Suprapubic skin (tissue), 4 donors: ENCODE data around the gene RASGRP3. TPM values are rescaled to one million over a fixed set of nuclear protein-coding genes. Genes with fewer than 3 reads are reported as not detected.

Source experiments
- DNase-seq, 2 donors: peaks; one replicate each; pipeline ENCODE4 v3.0.0-alpha.2; 2019; ENCODE audit warnings: low spot score in 2 of 2
- H3K27ac ChIP-seq: fragments of 200-600 bp; sonication (generic); one replicate; pipeline ENCODE4 v1.5.1; 2019
- H3K27me3 ChIP-seq: fragments of 200-600 bp; sonication (generic); one replicate; pipeline ENCODE4 v1.5.1; 2019
- H3K36me3 ChIP-seq: fragments of 200-600 bp; sonication (generic); one replicate; pipeline ENCODE4 v1.5.1; 2019
- H3K4me1 ChIP-seq: fragments of 200-600 bp; sonication (generic); one replicate; pipeline ENCODE4 v1.5.1; 2019
- H3K4me3 ChIP-seq: fragments of 200-600 bp; sonication (generic); one replicate; pipeline ENCODE4 v1.5.1; 2019; ENCODE audit warnings: mild to moderate bottlenecking
- H3K9me3 ChIP-seq: fragments of 200-600 bp; sonication (generic); one replicate; pipeline ENCODE4 v1.5.1; 2019
- CTCF ChIP-seq, 2 donors: fragments of 200-600 bp in 1 of 2; fragments of 450-650 bp in 1 of 2; sonication (generic) in 1 of 2; IDR thresholded peaks; one replicate each; pipeline ENCODE4 v1.5.1; 2016 to 2019; ENCODE audit warnings: antibody characterized with exemption in 2 of 2, mild to moderate bottlenecking in 1 of 2, moderate library complexity in 1 of 2
- EP300 ChIP-seq: sonication (generic); formaldehyde crosslinking; IDR thresholded peaks from one replicate; pipeline ENCODE4 v1.6.1; 2017; ENCODE audit warnings: antibody characterized with exemption
- POLR2A ChIP-seq, 2 donors: fragments of 450-650 bp; IDR thresholded peaks; one replicate each; pipeline ENCODE4 v1.6.1; 2017; ENCODE audit warnings: antibody characterized with exemption in 2 of 2, mild to moderate bottlenecking in 2 of 2, moderate library complexity in 2 of 2
- POLR2AphosphoS5 ChIP-seq, 3 donors: sonication (generic); formaldehyde crosslinking; IDR thresholded peaks; one replicate each; pipeline ENCODE4 v1.6.1; 2017; ENCODE audit warnings: antibody characterized with exemption in 3 of 3
- WGBS: methylation state at CpG from one replicate; pipeline ENCODE4 v1.1.5; 2018; 5-methylcytosine and 5-hydroxymethylcytosine counted together
- total RNA-seq, 4 donors: library from RNA; depleted of rRNA; stranded (reverse); fragments of >200 nt; gene quantifications; one replicate each; pipeline ENCODE4 v1.1.0, GENCODE V29; 2016

Gene RASGRP3
- total RNA-seq, 4 donors from 2014 or later: 4.1 to 11.1 (median 6.4) TPM

- H3K9me3 ChIP-seq: no peaks in the 10 kb centered on the region
- no peaks in the 10 kb centered on the region for H3K4me1 ChIP-seq
- H3K27ac ChIP-seq: no peak overlapping the region
- no peaks in the 10 kb centered on the region for H3K36me3 ChIP-seq
- TF ChIP-seq POLR2A (IDR thresholded peaks at IDR 0.05) (no peak), CTCF (IDR thresholded peaks at IDR 0.05) (no peak), EP300 (no peak), POLR2AphosphoS5 (IDR thresholded peaks at IDR 0.05) (no peak)
- no peak overlapping the region for H3K4me3 ChIP-seq
- WGBS: 89% methylated on average over 6 of the region's 6 CpGs
- no peak for DNase-seq
- H3K27me3 ChIP-seq: peaks cover 3% of the 10 kb centered on the region
Observed at GRCh38 chr2:33492399-33493134, 16.1 kb downstream of the RASGRP3 start.

- Histone ChIP-seq H3K4me1 (no peaks in the 10 kb centered on the region), H3K4me3 (no peak overlapping the region), H3K27ac (no peak overlapping the region), H3K9me3 (no peaks in the 10 kb centered on the region), H3K36me3 (no peaks in the 10 kb centered on the region), H3K27me3 (peaks cover 3% of the 10 kb centered on the region)
- DNase-seq: no peak
- no peak for TF ChIP-seq CTCF (IDR thresholded peaks at IDR 0.05)
- no peak for TF ChIP-seq POLR2AphosphoS5 (IDR thresholded peaks at IDR 0.05)
- 71% methylated on average over 10 of the region's 10 CpGs for WGBS
Observed at GRCh38 chr2:33494155-33494779, 17.8 kb downstream of the RASGRP3 start.

- 85% methylated on average over 8 of the region's 8 CpGs for whole genome bisulfite sequencing
- no peak for TF ChIP-seq POLR2A (IDR thresholded peaks at IDR 0.05)
- TF ChIP-seq CTCF (IDR thresholded peaks at IDR 0.05): no peak
- no peak for TF ChIP-seq EP300
- no peak for TF ChIP-seq POLR2AphosphoS5 (IDR thresholded peaks at IDR 0.05)
- no peaks in the 10 kb centered on the region for H3K9me3 ChIP-seq
- peaks cover 3% of the 10 kb centered on the region for H3K27me3 ChIP-seq
- no peak for DNase-seq
- H3K4me1 ChIP-seq: no peaks in the 10 kb centered on the region
- no peak overlapping the region for H3K27ac ChIP-seq
- no peak overlapping the region for H3K4me3 ChIP-seq
- H3K36me3 ChIP-seq: no peaks in the 10 kb centered on the region
Observed at GRCh38 chr2:33494877-33495641, 18.6 kb downstream of the RASGRP3 start.

- Histone ChIP-seq H3K4me3 (no peak overlapping the region), H3K27ac (no peak overlapping the region), H3K4me1 (no peaks in the 10 kb centered on the region), H3K27me3 (peaks cover 3% of the 10 kb centered on the region), H3K36me3 (no peaks in the 10 kb centered on the region), H3K9me3 (no peaks in the 10 kb centered on the region)
- no peak for DNase-seq
- no peak for TF ChIP-seq EP300
- no peak for TF ChIP-seq POLR2AphosphoS5 (IDR thresholded peaks at IDR 0.05)
- TF ChIP-seq POLR2A (IDR thresholded peaks at IDR 0.05): no peak
- TF ChIP-seq CTCF (IDR thresholded peaks at IDR 0.05): no peak
- WGBS: 87% methylated on average over 2 of the region's 2 CpGs
Observed at GRCh38 chr2:33495683-33496082, 19.2 kb downstream of the RASGRP3 start.

GRCh38 chr2:33496150-33496549 is 19.7 kb downstream of the RASGRP3 start:
- no peaks in the 10 kb centered on the region for H3K36me3 ChIP-seq
- no peak overlapping the region for H3K4me3 ChIP-seq
- no peak for TF ChIP-seq EP300
- TF ChIP-seq POLR2AphosphoS5 (IDR thresholded peaks at IDR 0.05): no peak
- TF ChIP-seq POLR2A (IDR thresholded peaks at IDR 0.05): no peak
- TF ChIP-seq CTCF (IDR thresholded peaks at IDR 0.05): no peak
- DNase-seq: no peak
- H3K27ac ChIP-seq: no peak overlapping the region
- no peaks in the 10 kb centered on the region for H3K9me3 ChIP-seq
- H3K27me3 ChIP-seq: peaks cover 3% of the 10 kb centered on the region
- H3K4me1 ChIP-seq: no peaks in the 10 kb centered on the region
- WGBS: 63% methylated on average over 2 of the region's 2 CpGs
